GM12801 (cell line): ENCODE data around the gene CDC42EP4.

Experiments
- TF ChIP-seq, protein P1 (sequence below): IDR thresholded peaks from one replicate; pipeline ENCODE4 v1.5.1; 2011; ENCODE audit warnings: control low read depth; ENCODE audit not compliant: insufficient read length; ENCODE audit errors: extremely low read depth

CDC42EP4 gene

DNA sequence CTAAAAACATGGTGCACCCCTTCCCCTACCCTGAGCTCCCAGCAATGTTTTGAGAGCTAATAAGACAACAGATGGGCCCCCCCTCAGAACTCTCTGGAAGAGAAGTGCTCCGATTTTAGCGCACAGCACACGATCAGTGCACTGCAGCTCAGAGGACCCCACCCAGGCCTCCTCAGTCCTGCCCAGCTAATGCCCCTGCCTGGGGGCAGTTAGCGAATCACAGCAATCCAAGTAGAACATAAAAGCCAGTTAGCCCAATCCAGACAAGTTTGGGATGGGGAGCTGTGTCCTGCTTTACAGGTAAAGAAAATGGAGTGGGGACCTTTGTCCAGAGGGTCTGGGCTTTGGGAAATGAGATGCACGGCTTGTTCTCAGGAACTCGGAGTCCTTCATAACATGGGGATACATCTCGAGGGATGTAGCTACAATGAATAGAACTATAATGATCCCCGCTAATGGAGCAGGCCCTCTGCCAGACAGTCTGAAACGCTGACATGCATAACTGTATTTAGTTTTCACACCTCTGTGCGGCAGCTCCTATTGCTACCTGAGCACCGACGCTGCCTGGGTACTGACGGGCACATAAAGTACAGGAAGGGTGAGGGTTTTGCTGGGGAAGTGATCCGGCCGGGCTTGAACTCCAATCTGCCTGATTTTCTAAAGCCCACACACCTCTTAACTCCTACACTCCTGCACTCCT is 29.7 kb upstream of the CDC42EP4 start:
- TF ChIP-seq, protein P1, sequence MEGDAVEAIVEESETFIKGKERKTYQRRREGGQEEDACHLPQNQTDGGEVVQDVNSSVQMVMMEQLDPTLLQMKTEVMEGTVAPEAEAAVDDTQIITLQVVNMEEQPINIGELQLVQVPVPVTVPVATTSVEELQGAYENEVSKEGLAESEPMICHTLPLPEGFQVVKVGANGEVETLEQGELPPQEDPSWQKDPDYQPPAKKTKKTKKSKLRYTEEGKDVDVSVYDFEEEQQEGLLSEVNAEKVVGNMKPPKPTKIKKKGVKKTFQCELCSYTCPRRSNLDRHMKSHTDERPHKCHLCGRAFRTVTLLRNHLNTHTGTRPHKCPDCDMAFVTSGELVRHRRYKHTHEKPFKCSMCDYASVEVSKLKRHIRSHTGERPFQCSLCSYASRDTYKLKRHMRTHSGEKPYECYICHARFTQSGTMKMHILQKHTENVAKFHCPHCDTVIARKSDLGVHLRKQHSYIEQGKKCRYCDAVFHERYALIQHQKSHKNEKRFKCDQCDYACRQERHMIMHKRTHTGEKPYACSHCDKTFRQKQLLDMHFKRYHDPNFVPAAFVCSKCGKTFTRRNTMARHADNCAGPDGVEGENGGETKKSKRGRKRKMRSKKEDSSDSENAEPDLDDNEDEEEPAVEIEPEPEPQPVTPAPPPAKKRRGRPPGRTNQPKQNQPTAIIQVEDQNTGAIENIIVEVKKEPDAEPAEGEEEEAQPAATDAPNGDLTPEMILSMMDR = no peak

DNA sequence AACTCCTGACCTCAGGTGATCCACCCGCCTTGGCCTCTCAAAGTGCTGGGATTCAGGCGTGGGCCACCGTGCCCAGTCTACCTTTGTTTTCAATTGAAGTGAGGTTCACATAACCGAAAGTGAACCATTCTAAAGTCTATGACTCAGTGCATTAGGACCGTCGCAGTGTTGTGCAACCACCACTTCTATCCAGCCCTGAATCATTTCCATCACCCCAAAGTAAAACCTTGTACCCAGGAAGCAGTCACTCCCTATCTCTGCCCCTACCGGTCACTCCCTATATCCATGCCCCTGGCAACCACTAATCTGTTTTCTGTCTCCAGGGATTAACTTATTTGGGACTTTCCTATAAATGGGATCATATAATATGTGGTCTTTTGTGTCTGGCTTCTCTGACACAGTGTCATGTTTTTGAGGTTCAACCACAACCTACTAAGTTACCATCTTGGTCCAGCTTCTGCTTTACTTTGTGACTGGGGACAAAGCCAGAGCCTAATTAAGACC is 28.3 kb upstream of the CDC42EP4 start:
- TF ChIP-seq, protein P1 = no peak

DNA sequence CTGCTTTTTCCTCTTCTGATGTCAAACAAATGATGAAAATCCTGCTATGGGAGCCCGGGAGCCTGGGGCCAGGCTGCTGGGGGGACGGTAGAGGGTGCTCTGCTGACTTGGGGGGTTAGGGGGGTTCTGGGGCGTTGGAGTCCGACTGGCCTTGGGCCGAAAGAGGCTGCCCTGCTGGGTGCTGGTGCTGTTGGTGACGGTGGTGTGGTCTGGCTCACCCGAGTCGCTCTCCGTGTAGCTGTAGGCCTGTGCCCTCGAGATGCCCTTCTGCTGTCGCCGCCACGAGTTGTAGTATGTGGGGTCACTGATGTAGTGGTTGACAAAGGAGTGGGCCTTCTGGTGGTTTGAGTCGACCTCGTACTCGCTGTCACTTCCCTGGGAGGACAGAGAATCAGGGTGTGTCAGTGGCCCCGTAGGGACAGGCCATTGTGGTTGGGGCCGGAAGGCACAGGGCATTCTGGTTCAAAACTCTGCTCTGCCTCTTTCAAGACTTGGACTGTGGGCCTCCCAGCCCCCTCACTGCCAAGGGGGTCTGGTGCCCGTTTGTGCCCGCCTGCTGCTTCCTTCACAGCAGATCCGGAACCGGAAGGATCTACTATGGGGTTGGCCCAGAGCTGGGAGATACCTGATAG is 26.9 kb upstream of the CDC42EP4 start:
- TF ChIP-seq, protein P1 = no peak

DNA sequence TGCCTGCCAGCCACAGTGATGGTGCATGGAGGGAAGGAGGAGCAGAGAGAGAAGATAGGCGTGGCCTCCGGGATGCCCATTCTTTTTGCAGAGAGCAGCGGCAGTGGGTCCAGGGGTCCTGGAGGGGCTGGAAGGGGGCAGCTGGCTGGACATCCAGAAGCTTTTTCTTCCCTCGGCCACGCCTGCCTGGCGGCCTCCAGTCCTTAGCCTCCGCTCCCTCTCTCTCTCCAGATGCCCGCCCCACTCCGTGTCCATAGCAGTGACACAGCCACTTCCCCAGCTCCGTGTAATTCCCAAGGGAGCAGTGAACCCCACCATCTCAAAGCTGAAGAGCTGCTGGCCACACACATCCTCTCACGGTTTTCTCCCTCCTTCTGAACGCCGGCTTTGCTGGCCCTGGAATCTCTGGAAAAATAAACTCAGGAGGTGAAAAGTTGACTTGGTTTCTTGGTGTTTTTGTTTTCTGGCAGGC is 26.3 kb upstream of the CDC42EP4 start:
- TF ChIP-seq, protein P1 = no peak

DNA sequence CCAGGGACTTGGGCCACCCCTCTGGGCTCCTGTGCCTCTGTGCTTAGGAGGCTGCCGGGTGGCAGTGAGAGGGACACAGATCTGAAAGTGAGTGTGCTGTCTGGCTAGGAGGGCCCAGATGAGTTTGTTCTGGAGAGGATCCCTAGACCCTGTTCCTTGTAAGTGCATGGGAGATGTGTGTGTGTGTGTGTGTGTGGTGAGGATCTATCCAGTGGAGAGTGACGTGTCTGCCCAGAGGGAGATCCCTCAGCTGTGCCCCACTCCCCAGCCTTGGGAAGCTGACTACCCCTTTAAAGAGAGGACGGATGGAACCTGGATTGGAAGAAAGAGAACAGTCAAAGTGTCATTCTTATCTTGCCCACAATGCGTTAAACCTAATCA is 25.5 kb upstream of the CDC42EP4 start:
- TF ChIP-seq, protein P1 = no peak

DNA sequence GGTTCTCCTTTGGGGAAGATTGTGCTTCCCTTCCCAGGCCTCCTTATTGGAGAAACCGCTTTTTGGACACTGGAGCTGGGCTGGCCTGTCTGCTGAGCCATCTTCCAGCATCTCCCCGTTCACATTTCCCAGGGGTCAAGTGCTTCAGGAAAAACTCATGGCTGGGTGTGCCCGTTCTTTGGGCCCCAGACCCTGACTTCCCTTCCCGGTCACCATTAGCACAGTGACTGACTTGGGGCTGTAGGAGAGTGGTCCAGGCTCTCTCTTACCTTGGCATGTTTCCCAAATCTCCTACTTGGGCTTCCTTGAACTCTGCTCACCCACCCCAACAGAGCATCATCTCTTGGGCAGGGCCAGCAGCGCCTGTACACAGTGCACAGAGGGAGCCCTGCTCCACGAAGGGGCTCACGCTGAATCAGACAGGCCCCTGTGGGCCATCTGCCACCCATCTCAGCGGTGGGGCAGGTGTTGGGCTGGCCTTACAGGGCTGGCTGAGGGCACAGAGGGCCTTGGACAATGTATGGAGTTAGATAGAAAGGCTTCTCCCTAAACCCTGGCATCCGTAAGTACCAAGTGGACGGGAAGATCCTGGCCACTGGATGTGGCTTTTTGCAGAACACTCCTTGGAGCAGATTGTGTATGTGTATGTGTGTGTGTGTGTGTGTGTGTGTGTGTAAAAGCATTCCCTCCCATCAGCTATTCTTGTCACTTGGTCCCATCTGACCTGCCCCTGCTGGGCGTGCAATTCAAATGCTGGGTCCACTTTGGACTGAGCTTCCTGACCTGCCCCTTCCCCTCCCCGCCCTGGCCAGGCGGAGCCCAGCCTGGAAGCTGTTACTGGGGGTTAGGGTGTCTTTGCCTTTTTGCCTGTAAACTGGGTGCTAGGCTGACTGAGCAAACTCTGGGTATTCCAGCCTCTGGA is 24.9 kb upstream of the CDC42EP4 start:
- TF ChIP-seq, protein P1 = no peak

DNA sequence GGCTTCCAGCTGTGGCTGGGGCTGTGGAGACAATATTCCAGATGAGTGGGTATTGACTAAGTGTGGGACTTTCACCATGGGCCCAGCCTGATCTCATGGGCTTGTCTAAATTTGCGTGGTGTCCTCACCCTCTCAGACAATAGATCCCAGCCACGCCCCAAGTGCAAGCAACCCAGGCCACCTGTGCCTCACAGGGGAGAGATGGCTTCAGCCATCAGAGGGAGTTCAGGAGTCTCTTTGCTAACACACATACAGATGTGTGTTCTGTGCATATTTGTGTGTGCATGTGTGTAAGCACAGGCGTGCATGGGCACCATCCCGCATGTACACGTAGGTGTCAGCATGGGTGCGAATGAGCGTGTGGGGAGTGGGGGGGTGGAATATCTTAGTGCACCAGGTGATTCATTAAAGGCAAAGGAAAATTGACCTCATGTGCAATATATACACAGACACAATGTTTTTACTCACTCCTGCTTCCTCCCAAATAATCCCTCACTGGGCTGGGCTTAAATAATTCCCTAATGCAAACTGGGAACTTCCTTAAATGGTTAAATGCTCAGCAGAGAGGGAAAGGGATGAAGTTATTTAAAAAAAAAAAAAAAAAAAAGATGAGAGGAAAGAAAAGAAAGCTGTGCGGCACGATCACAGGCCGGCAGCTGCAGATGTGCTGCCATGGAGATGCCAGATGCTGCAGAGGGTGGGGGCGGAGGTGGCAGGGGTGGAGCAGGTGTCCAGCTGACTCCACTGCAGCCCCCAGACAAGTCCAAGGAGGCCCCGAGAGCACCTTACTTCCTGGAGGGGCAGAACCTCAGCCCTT is 24.0 kb upstream of the CDC42EP4 start:
- TF ChIP-seq, protein P1 = no peak
